Measurements from ENCODE around the gene PFN2.
"Not testable (repeated sequence)": the region's sequence is repeated elsewhere in the genome, so short reads cannot be mapped to it uniquely, and the experiment has no call there.

The PFN2 gene

GRCh38 chr3:149989307-149989706, 18.6 kb upstream of the PFN2 start:
- Histone ChIP-seq H3K36me3 (ENCODE audit: insufficient read depth, low read length) (no peaks in the 10 kb centered on the region), H3K9ac (ENCODE audit: low read depth, low read length) (no peak overlapping the region), H3K4me3 (ENCODE audit: low read length) (no peak overlapping the region), H3K27me3 (ENCODE audit: control insufficient read depth, insufficient read depth, low read length) (no peaks in the 10 kb centered on the region), H3K9me3 (replicated peaks; ENCODE audit: low read length) (no peaks in the 10 kb centered on the region), H3K4me2 (ENCODE audit: low read length) (no peak overlapping the region), H3K4me1 (ENCODE audit: control insufficient read depth, insufficient read depth, low read length) (no peaks in the 10 kb centered on the region)

- no peaks in the 10 kb centered on the region for H3K27me3 ChIP-seq (ENCODE audit: control insufficient read depth, insufficient read depth, low read length)
- no peak overlapping the region for H3K9ac ChIP-seq (ENCODE audit: low read depth, low read length)
- no peaks in the 10 kb centered on the region for H3K9me3 ChIP-seq (replicated peaks; ENCODE audit: low read length)
- H3K4me3 ChIP-seq (ENCODE audit: low read length): no peak overlapping the region
- no peaks in the 10 kb centered on the region for H3K36me3 ChIP-seq (ENCODE audit: insufficient read depth, low read length)
- no peak overlapping the region for H3K4me2 ChIP-seq (ENCODE audit: low read length)
- no peaks in the 10 kb centered on the region for H3K4me1 ChIP-seq (ENCODE audit: control insufficient read depth, insufficient read depth, low read length)
Measured at GRCh38 chr3:149983628-149984027, 12.9 kb upstream of the PFN2 start.

GRCh38 chr3:149983053-149983452, 12.4 kb upstream of the PFN2 start:
- not testable (repeated sequence) for H3K4me1 ChIP-seq (ENCODE audit: control insufficient read depth, insufficient read depth, low read length); H3K27me3 ChIP-seq (ENCODE audit: control insufficient read depth, insufficient read depth, low read length); H3K9ac ChIP-seq (ENCODE audit: low read depth, low read length); H3K4me3 ChIP-seq (ENCODE audit: low read length); H3K9me3 ChIP-seq (replicated peaks; ENCODE audit: low read length); H3K36me3 ChIP-seq (ENCODE audit: insufficient read depth, low read length); H3K4me2 ChIP-seq (ENCODE audit: low read length)

GRCh38 chr3:149981979-149982378, 11.3 kb upstream of the PFN2 start:
- H3K4me1 ChIP-seq (ENCODE audit: control insufficient read depth, insufficient read depth, low read length); H3K4me3 ChIP-seq (ENCODE audit: low read length); H3K36me3 ChIP-seq (ENCODE audit: insufficient read depth, low read length); H3K4me2 ChIP-seq (ENCODE audit: low read length); H3K27me3 ChIP-seq (ENCODE audit: control insufficient read depth, insufficient read depth, low read length); H3K9me3 ChIP-seq (replicated peaks; ENCODE audit: low read length); H3K9ac ChIP-seq (ENCODE audit: low read depth, low read length): not testable (repeated sequence)

- Histone ChIP-seq H3K36me3 (ENCODE audit: insufficient read depth, low read length) (no peaks in the 10 kb centered on the region), H3K27me3 (ENCODE audit: control insufficient read depth, insufficient read depth, low read length) (no peaks in the 10 kb centered on the region), H3K4me3 (ENCODE audit: low read length) (no peak overlapping the region), H3K4me1 (ENCODE audit: control insufficient read depth, insufficient read depth, low read length) (peaks cover 4% of the 10 kb centered on the region), H3K9me3 (replicated peaks; ENCODE audit: low read length) (no peaks in the 10 kb centered on the region), H3K4me2 (ENCODE audit: low read length) (no peak overlapping the region), H3K9ac (ENCODE audit: low read depth, low read length) (no peak overlapping the region)
Measured at GRCh38 chr3:149977386-149977785, 6.7 kb upstream of the PFN2 start.

GRCh38 chr3:149975919-149976318, 5.2 kb upstream of the PFN2 start:
- no peaks in the 10 kb centered on the region for H3K36me3 ChIP-seq (ENCODE audit: insufficient read depth, low read length)
- no peak overlapping the region for H3K4me3 ChIP-seq (ENCODE audit: low read length)
- no peaks in the 10 kb centered on the region for H3K9me3 ChIP-seq (replicated peaks; ENCODE audit: low read length)
- no peaks in the 10 kb centered on the region for H3K27me3 ChIP-seq (ENCODE audit: control insufficient read depth, insufficient read depth, low read length)
- peaks cover 9% of the 10 kb centered on the region for H3K4me1 ChIP-seq (ENCODE audit: control insufficient read depth, insufficient read depth, low read length)
- H3K4me2 ChIP-seq (ENCODE audit: low read length): no peak overlapping the region
- no peak overlapping the region for H3K9ac ChIP-seq (ENCODE audit: low read depth, low read length)

GRCh38 chr3:149971403-149972075, 844 bp upstream of the PFN2 start:
- H3K27me3 ChIP-seq (ENCODE audit: control insufficient read depth, insufficient read depth, low read length): no peaks in the 10 kb centered on the region
- H3K4me3 ChIP-seq (ENCODE audit: low read length): peak overlapping the region; percentile 71
- peak overlapping the region; percentile 92 for H3K4me2 ChIP-seq (ENCODE audit: low read length)
- peaks cover 23% of the 10 kb centered on the region for H3K4me1 ChIP-seq (ENCODE audit: control insufficient read depth, insufficient read depth, low read length)
- H3K9ac ChIP-seq (ENCODE audit: low read depth, low read length): peak overlapping the region; percentile 93
- no peaks in the 10 kb centered on the region for H3K9me3 ChIP-seq (replicated peaks; ENCODE audit: low read length)
- peaks cover 9% of the 10 kb centered on the region for H3K36me3 ChIP-seq (ENCODE audit: insufficient read depth, low read length)

GRCh38 chr3:149969940-149970715, 567 bp downstream of the PFN2 start:
- peak overlapping the region; percentile 71 for H3K4me3 ChIP-seq (ENCODE audit: low read length)
- H3K36me3 ChIP-seq (ENCODE audit: insufficient read depth, low read length): peaks cover 22% of the 10 kb centered on the region
- no peaks in the 10 kb centered on the region for H3K27me3 ChIP-seq (ENCODE audit: control insufficient read depth, insufficient read depth, low read length)
- H3K9ac ChIP-seq (ENCODE audit: low read depth, low read length): peak overlapping the region; percentile 93
- peak overlapping the region; percentile 83 for H3K4me2 ChIP-seq (ENCODE audit: low read length)
- H3K9me3 ChIP-seq (replicated peaks; ENCODE audit: low read length): no peaks in the 10 kb centered on the region
- H3K4me1 ChIP-seq (ENCODE audit: control insufficient read depth, insufficient read depth, low read length): peaks cover 26% of the 10 kb centered on the region

- Histone ChIP-seq H3K36me3 (ENCODE audit: insufficient read depth, low read length) (peaks cover 30% of the 10 kb centered on the region), H3K27me3 (ENCODE audit: control insufficient read depth, insufficient read depth, low read length) (no peaks in the 10 kb centered on the region), H3K4me2 (ENCODE audit: low read length) (peak overlapping the region; percentile 83), H3K4me3 (ENCODE audit: low read length) (peak overlapping the region; percentile 71), H3K9ac (ENCODE audit: low read depth, low read length) (peak overlapping the region; percentile 93), H3K9me3 (replicated peaks; ENCODE audit: low read length) (no peaks in the 10 kb centered on the region), H3K4me1 (ENCODE audit: control insufficient read depth, insufficient read depth, low read length) (peaks cover 33% of the 10 kb centered on the region)
Measured at GRCh38 chr3:149969110-149969939, 1.4 kb downstream of the PFN2 start.

GRCh38 chr3:149968216-149968615, 2.5 kb downstream of the PFN2 start:
- H3K9ac ChIP-seq (ENCODE audit: low read depth, low read length): peak overlapping the region; percentile 93
- H3K4me1 ChIP-seq (ENCODE audit: control insufficient read depth, insufficient read depth, low read length): peaks cover 38% of the 10 kb centered on the region
- no peaks in the 10 kb centered on the region for H3K9me3 ChIP-seq (replicated peaks; ENCODE audit: low read length)
- H3K4me3 ChIP-seq (ENCODE audit: low read length): peak overlapping the region; percentile 71
- no peaks in the 10 kb centered on the region for H3K27me3 ChIP-seq (ENCODE audit: control insufficient read depth, insufficient read depth, low read length)
- peak overlapping the region; percentile 83 for H3K4me2 ChIP-seq (ENCODE audit: low read length)
- peaks cover 30% of the 10 kb centered on the region for H3K36me3 ChIP-seq (ENCODE audit: insufficient read depth, low read length)

- peaks cover 36% of the 10 kb centered on the region for H3K4me1 ChIP-seq (ENCODE audit: control insufficient read depth, insufficient read depth, low read length)
- peaks cover 30% of the 10 kb centered on the region for H3K36me3 ChIP-seq (ENCODE audit: insufficient read depth, low read length)
Measured at GRCh38 chr3:149967086-149967685, 3.5 kb downstream of the PFN2 start.

More at GRCh38 chr3:149967086-149967685, 3.5 kb downstream of the PFN2 start:
- Histone ChIP-seq H3K27me3 (ENCODE audit: control insufficient read depth, insufficient read depth, low read length) (no peaks in the 10 kb centered on the region), H3K9ac (ENCODE audit: low read depth, low read length) (peak overlapping the region; percentile 93), H3K4me3 (ENCODE audit: low read length) (peak overlapping the region; percentile 71), H3K4me2 (ENCODE audit: low read length) (peak overlapping the region; percentile 83), H3K9me3 (replicated peaks; ENCODE audit: low read length) (no peaks in the 10 kb centered on the region)
